Endothelial cell of umbilical vein (primary cell): ENCODE measurements around the gene CAPS.

Source experiments
- EZH2 ChIP-seq: IDR thresholded peaks from 2 replicates; pipeline ENCODE4 v1.6.1; 2012; ENCODE audit warnings: borderline replicate concordance, low read depth, mild to moderate bottlenecking, moderate library complexity, low read length, inconsistent platforms; ENCODE audit not compliant: severe bottlenecking
- JUN ChIP-seq: IDR thresholded peaks from 2 replicates; pipeline ENCODE4 v1.6.1; 2011; ENCODE audit warnings: borderline replicate concordance, low read depth; ENCODE audit not compliant: insufficient read length, insufficient read depth
- POLR2A ChIP-seq: IDR thresholded peaks from 2 replicates; pipeline ENCODE4 v1.6.1; 2012; ENCODE audit warnings: low read depth, mild to moderate bottlenecking, control low read depth, low read length
- POLR2AphosphoS5 ChIP-seq: IDR thresholded peaks from 2 replicates; pipeline ENCODE4 v1.6.1; 2012; ENCODE audit warnings: low read depth, mild to moderate bottlenecking, control low read depth, low read length, moderate library complexity; ENCODE audit not compliant: insufficient read depth
- TF ChIP-seq, protein P1 (sequence below), 2 donors: IDR thresholded peaks; 1 replicate in 1 of 2; 2 replicates in 1 of 2; pipeline ENCODE4 v1.5.1; 2011; ENCODE audit warnings: low read length in 2 of 2, mild to moderate bottlenecking in 2 of 2, moderate library complexity in 2 of 2, control low read depth in 1 of 2, inconsistent platforms in 1 of 2, low read depth in 1 of 2; ENCODE audit not compliant: insufficient read depth in 1 of 2; ENCODE audit errors: extremely low read depth in 1 of 2
- TF ChIP-seq, protein P2 (sequence below): IDR thresholded peaks from 2 replicates; pipeline ENCODE4 v1.6.1; 2011; ENCODE audit not compliant: insufficient read depth, insufficient read length

DNA sequence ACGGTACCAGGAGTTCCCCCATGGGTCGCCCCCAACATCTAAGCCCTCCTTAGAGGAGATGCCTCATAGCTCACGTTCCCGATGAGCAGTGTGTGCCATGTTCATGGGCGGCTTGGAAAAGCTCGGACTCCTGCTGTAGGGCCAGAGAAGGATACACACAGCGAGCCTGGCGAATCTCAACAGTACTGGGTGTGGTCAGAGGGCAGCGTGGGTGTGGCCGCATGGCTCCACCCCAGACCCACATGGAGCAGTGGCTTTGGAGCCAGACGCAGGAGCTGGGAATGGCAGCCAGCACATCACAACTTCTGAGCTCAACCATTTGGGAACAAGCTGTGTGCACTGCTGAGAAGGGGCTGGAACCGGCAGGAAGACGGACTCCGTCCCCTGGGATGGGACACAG, 15.6 kb downstream of the CAPS start:
- TF ChIP-seq POLR2A (no peak), JUN (no peak), POLR2AphosphoS5 (no peak), EZH2 (no peak)
- TF ChIP-seq, protein P1, sequence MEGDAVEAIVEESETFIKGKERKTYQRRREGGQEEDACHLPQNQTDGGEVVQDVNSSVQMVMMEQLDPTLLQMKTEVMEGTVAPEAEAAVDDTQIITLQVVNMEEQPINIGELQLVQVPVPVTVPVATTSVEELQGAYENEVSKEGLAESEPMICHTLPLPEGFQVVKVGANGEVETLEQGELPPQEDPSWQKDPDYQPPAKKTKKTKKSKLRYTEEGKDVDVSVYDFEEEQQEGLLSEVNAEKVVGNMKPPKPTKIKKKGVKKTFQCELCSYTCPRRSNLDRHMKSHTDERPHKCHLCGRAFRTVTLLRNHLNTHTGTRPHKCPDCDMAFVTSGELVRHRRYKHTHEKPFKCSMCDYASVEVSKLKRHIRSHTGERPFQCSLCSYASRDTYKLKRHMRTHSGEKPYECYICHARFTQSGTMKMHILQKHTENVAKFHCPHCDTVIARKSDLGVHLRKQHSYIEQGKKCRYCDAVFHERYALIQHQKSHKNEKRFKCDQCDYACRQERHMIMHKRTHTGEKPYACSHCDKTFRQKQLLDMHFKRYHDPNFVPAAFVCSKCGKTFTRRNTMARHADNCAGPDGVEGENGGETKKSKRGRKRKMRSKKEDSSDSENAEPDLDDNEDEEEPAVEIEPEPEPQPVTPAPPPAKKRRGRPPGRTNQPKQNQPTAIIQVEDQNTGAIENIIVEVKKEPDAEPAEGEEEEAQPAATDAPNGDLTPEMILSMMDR (IDR thresholded peaks at IDR 0.05; ENCODE audit: extremely low read depth in 1 of 2, insufficient read depth in 1 of 2, low read depth in 1 of 2, low read length in 2 of 2): no peak
- TF ChIP-seq, protein P2, sequence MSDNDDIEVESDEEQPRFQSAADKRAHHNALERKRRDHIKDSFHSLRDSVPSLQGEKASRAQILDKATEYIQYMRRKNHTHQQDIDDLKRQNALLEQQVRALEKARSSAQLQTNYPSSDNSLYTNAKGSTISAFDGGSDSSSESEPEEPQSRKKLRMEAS: no peak
